Measurements from ENCODE around the gene TUBGCP2.
A peak's percentile ranks its signal among the peaks of the same experiment; 100 is the strongest.
"Not testable (repeated sequence)": the region's sequence is repeated elsewhere in the genome, so short reads cannot be mapped to it uniquely, and the experiment has no call there.

TUBGCP2 gene

GRCh38 chr10:133237588-133238465 is 70.8 kb downstream of the TUBGCP2 start, which contains the start of gene VENTX:
Gene VENTX, plus strand, starts transcription at chr10:133237855. Its CDS starts 60 bp downstream, at chr10:133237915.
- H3K4me3 Mint-ChIP-seq, result peak within 1 kb of the TSS; percentile 64 to 67
- H3K9me3 Mint-ChIP-seq, result no peaks in the 10 kb centered on the region
- peaks cover 4% of the 10 kb centered on the region for H3K36me3 Mint-ChIP-seq (ENCODE audit: insufficient read depth)
- peaks cover 23% of the 10 kb centered on the region in 2 donors for H3K4me1 Mint-ChIP-seq (ENCODE audit: low read depth in 2 of 2)
- DNase-seq (no peak), ATAC-seq (replicated peaks) (no peak)
- no peak within 1 kb of the TSS for H3K27ac Mint-ChIP-seq
- H3K27me3 Mint-ChIP-seq, result peaks cover 48 to 87% of the 10 kb centered on the region in 2 donors

GRCh38 chr10:133237241-133237587 is 71.5 kb downstream of the TUBGCP2 start:
- no peaks in the 10 kb centered on the region for H3K9me3 Mint-ChIP-seq
- peaks cover 44 to 87% of the 10 kb centered on the region in 2 donors for H3K27me3 Mint-ChIP-seq
- ATAC-seq (replicated peaks) (no peak), DNase-seq (no peak)
- H3K36me3 Mint-ChIP-seq (ENCODE audit: insufficient read depth), result peaks cover 1% of the 10 kb centered on the region
- H3K4me1 Mint-ChIP-seq (ENCODE audit: low read depth in 2 of 2), result peaks cover 19 to 20% of the 10 kb centered on the region in 2 donors
- no peak overlapping the region for H3K27ac Mint-ChIP-seq
- H3K4me3 Mint-ChIP-seq, result peak overlapping the region; percentile 64 to 67

- no peak overlapping the region for H3K27ac Mint-ChIP-seq
- no peaks in the 10 kb centered on the region for H3K36me3 Mint-ChIP-seq (ENCODE audit: insufficient read depth)
- no peak for DNase-seq
- peaks cover 47 to 87% of the 10 kb centered on the region in 2 donors for H3K27me3 Mint-ChIP-seq
- no peaks in the 10 kb centered on the region for H3K9me3 Mint-ChIP-seq
- peaks cover 16% of the 10 kb centered on the region in 2 donors for H3K4me1 Mint-ChIP-seq (ENCODE audit: low read depth in 2 of 2)
- ATAC-seq (replicated peaks), result peak; percentile 48
- H3K4me3 Mint-ChIP-seq, result peak overlapping the region in 1 of 2 donors; percentile 67
These were observed 72.1 kb downstream of the TUBGCP2 start for GRCh38 chr10:133236401-133237240.

- no peaks in the 10 kb centered on the region for H3K9me3 Mint-ChIP-seq
- H3K4me3 Mint-ChIP-seq, result peak overlapping the region; percentile 78 to 81
- H3K36me3 Mint-ChIP-seq (ENCODE audit: insufficient read depth), result no peaks in the 10 kb centered on the region
- no peak overlapping the region for H3K27ac Mint-ChIP-seq
- peak; percentile 18 for ATAC-seq (replicated peaks)
- no peak for DNase-seq
- peaks cover 45 to 87% of the 10 kb centered on the region in 2 donors for H3K27me3 Mint-ChIP-seq
- peaks cover 11 to 12% of the 10 kb centered on the region in 2 donors for H3K4me1 Mint-ChIP-seq (ENCODE audit: low read depth in 2 of 2)
These were observed 72.7 kb downstream of the TUBGCP2 start for GRCh38 chr10:133235932-133236331.

GRCh38 chr10:133235265-133235855 is 73.3 kb downstream of the TUBGCP2 start:
- Mint-ChIP-seq H3K4me3 (peak overlapping the region; percentile 78 to 81), H3K27ac (no peak overlapping the region), H3K36me3 (ENCODE audit: insufficient read depth) (no peaks in the 10 kb centered on the region), H3K27me3 (peaks cover 40 to 84% of the 10 kb centered on the region in 2 donors), H3K9me3 (no peaks in the 10 kb centered on the region), H3K4me1 (ENCODE audit: low read depth in 2 of 2) (peaks cover 7% of the 10 kb centered on the region in 2 donors)
- DNase-seq (no peak), ATAC-seq (replicated peaks) (peak; percentile 35)

- H3K27me3 Mint-ChIP-seq, result peaks cover 40 to 78% of the 10 kb centered on the region in 2 donors
- H3K4me1 Mint-ChIP-seq (ENCODE audit: low read depth in 2 of 2); ATAC-seq (replicated peaks): not testable (repeated sequence)
These were observed 73.9 kb downstream of the TUBGCP2 start for GRCh38 chr10:133234796-133235195.

GRCh38 chr10:133231946-133232574 is 76.6 kb downstream of the TUBGCP2 start:
- H3K4me3 Mint-ChIP-seq, result peak overlapping the region in 1 of 2 donors; percentile 64
- ATAC-seq (replicated peaks) (no peak), DNase-seq (no peak)
- H3K9me3 Mint-ChIP-seq, result no peaks in the 10 kb centered on the region
- peaks cover 10 to 12% of the 10 kb centered on the region in 2 donors for H3K4me1 Mint-ChIP-seq (ENCODE audit: low read depth in 2 of 2)
- H3K36me3 Mint-ChIP-seq (ENCODE audit: insufficient read depth), result no peaks in the 10 kb centered on the region
- H3K27me3 Mint-ChIP-seq, result peaks cover 46 to 80% of the 10 kb centered on the region in 2 donors
- no peak overlapping the region for H3K27ac Mint-ChIP-seq

More at GRCh38 chr10:133234796-133235195, 73.9 kb downstream of the TUBGCP2 start:
- not testable (repeated sequence) for H3K27ac Mint-ChIP-seq; H3K36me3 Mint-ChIP-seq (ENCODE audit: insufficient read depth); H3K9me3 Mint-ChIP-seq; DNase-seq
- H3K4me3 Mint-ChIP-seq, result peak overlapping the region; percentile 78 to 81

- DNase-seq (no peak), ATAC-seq (replicated peaks) (no peak)
- no peaks in the 10 kb centered on the region for H3K9me3 Mint-ChIP-seq
- H3K27ac Mint-ChIP-seq, result no peak overlapping the region
- peaks cover 12% of the 10 kb centered on the region in 2 donors for H3K4me1 Mint-ChIP-seq (ENCODE audit: low read depth in 2 of 2)
- peak overlapping the region; percentile 27 to 64 for H3K4me3 Mint-ChIP-seq
- H3K27me3 Mint-ChIP-seq, result peaks cover 53 to 86% of the 10 kb centered on the region in 2 donors
- no peaks in the 10 kb centered on the region for H3K36me3 Mint-ChIP-seq (ENCODE audit: insufficient read depth)
These were observed 77.3 kb downstream of the TUBGCP2 start for GRCh38 chr10:133231244-133231945.

- Mint-ChIP-seq H3K36me3 (ENCODE audit: insufficient read depth) (no peaks in the 10 kb centered on the region), H3K27ac (no peak overlapping the region), H3K4me1 (ENCODE audit: low read depth in 2 of 2) (peaks cover 7 to 16% of the 10 kb centered on the region in 2 donors), H3K4me3 (peak overlapping the region; percentile 27 to 64), H3K27me3 (peaks cover 56 to 90% of the 10 kb centered on the region in 2 donors), H3K9me3 (no peaks in the 10 kb centered on the region)
- DNase-seq, result no peak
- ATAC-seq (replicated peaks), result peak; percentile 46
These were observed 78.1 kb downstream of the TUBGCP2 start for GRCh38 chr10:133230387-133231195.

- ATAC-seq (replicated peaks), result peak; percentile 10
- Mint-ChIP-seq H3K4me1 (ENCODE audit: low read depth in 2 of 2) (peaks cover 6 to 17% of the 10 kb centered on the region in 2 donors), H3K9me3 (no peaks in the 10 kb centered on the region), H3K27ac (no peak within 1 kb of the TSS), H3K4me3 (peak within 1 kb of the TSS; percentile 27 to 75), H3K27me3 (peaks cover 58 to 90% of the 10 kb centered on the region in 2 donors), H3K36me3 (ENCODE audit: insufficient read depth) (no peaks in the 10 kb centered on the region)
- DNase-seq, result no peak
These were observed 78.7 kb downstream of the TUBGCP2 start, which contains the start of gene UTF1 for GRCh38 chr10:133230044-133230361. Gene UTF1, plus strand, starts transcription at chr10:133230217. Its CDS starts 72 bp downstream, at chr10:133230289.

- ATAC-seq (replicated peaks) (no peak), DNase-seq (no peak)
- Mint-ChIP-seq H3K27ac (no peak overlapping the region), H3K9me3 (no peaks in the 10 kb centered on the region), H3K4me1 (ENCODE audit: low read depth in 2 of 2) (peaks cover 4 to 16% of the 10 kb centered on the region in 2 donors), H3K4me3 (peak overlapping the region; percentile 20 to 75), H3K36me3 (ENCODE audit: insufficient read depth) (no peaks in the 10 kb centered on the region), H3K27me3 (peaks cover 58 to 86% of the 10 kb centered on the region in 2 donors)
These were observed 79.2 kb downstream of the TUBGCP2 start for GRCh38 chr10:133229265-133230043.

All from effector memory CD8-positive, alpha-beta T cell (primary cell).